ENCODE measurements around the gene DOK4.

Gene DOK4

DNA sequence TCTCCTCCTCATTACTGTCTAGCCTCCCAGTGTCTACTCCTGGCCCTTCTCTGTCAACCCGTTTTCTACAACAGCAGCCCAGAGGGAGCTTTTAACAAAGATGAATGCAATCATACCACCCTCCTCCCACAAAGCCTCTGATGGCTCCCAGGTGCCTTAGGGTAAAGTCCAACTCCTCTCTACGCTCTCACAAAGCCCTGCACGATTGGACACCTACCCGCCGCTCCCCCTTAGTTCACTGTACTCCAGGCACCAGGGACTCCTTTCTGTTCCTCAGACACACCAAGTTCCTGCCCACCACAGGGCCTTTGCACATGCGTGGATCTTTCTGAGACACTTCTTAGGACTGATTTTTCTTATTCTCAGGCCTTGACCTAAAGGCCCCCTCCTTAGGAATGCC, 32.6 kb upstream of the DOK4 start:
- DNase-seq (ENCODE audit: low spot score): no peak

DNA sequence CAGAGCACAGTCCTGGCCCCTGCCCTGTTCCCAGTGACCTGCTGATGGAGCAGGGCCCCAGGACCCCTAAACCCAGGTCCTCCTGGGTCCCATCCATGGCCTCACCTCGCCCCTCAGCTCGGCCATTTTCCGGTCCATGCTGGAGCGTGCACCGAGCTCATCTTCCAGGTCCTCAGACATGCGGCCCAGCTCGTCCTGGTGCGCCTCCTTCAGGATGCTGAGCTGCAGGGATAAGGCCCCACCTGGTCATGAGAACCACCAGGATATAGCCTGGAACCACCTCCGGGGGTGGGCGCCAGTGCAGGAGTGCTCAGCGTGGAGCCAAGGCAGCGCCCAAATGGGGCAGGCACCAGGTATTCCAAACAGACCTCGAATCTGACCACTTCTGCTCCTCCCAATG, 32.2 kb upstream of the DOK4 start:
- DNase-seq (ENCODE audit: low spot score): no peak

DNA sequence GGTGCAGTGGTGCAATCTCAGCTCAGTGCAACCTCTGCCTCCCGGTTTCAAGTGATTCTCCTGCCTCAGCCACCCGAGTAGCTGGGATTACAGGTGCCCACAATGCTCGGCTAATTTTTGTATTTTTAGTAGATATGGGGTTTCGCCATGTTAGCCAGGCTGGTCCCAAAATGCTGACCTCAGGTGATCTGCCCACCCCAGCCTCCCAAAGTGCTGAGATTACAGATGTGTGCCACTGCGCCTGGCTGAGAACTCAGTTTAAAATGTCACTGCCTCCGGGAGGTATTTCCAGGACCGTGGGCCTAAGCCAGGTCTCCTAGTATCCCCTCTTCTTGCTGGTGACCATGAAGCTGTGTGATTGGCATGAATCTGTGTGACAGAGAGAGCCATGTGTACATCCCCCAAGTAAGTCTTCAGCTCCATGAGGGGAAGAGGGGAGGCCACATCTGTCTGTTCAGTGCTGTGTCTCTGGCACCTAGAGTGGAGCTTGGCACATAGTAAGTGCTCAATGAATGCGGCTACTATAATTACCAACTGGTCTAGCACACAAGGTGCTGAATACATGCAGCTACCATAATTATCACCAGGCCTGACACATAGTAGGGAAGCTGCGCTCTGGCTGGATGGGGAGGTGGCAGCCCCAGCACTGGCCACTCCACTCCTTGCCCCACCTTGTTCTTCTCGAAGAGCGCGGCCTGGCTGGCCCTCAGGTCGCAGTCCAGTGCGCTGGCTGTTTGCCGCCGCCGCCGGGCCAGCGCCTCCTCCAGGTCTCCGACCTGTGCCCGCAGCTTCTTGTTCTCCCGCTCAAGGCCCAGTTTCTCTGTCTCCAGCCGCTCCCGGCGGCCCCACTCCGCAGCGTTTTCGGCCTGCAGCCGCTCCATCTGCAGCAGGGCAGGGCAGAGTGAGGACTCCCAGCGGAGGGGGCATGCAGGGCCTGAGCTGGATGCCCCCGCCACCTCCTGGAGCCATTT, 31.4 kb upstream of the DOK4 start:
- no peak for DNase-seq (ENCODE audit: low spot score)

DNA sequence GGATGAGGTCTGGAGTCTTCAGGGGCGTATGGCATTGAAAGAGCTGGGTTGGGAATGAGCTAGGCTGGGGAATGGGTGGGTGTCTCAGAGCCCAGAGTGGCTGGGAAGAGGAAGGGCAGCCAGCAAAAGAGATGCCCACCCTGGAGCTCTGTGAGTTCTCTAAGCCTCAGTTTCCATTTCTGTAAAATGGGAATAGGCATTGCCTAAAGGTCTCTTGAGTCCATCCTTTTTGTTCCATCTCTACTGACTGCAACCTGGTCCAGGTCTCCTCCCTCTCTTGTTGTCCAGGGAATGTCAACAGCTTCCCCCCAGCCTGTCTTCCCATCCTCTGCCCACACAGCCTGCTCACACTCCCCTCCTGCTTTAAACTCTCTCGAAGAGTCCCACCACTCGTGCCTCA, 30.5 kb upstream of the DOK4 start:
- no peak for DNase-seq (ENCODE audit: low spot score)

DNA sequence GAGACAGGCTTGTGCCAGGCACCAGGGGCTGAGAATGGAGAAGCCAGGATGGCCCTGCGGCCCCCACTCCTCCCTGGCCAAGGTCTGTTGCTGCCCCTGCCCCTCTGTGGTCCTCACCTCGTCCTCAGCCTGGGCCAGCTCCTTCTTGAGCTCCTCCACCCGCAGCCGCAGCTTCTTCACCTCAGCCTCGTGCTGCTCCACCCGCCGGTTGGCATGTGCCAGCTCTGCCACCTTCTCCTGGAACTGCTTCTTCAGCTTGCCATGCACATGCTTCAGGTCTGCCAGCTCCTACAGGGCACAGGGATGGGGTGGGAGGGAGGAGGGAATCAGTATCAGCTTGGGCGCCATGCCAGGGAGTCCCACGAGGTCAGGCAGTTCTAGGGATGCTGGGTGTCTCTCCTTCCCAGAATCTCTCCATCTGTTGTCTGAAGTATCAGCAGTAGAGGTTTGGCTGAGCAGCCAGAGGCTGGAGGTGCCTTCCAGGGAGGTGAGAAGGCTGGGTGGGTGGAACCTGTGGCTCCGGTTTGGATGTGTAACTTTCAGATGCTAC, 30.0 kb upstream of the DOK4 start:
- DNase-seq (ENCODE audit: low spot score): no peak

DNA sequence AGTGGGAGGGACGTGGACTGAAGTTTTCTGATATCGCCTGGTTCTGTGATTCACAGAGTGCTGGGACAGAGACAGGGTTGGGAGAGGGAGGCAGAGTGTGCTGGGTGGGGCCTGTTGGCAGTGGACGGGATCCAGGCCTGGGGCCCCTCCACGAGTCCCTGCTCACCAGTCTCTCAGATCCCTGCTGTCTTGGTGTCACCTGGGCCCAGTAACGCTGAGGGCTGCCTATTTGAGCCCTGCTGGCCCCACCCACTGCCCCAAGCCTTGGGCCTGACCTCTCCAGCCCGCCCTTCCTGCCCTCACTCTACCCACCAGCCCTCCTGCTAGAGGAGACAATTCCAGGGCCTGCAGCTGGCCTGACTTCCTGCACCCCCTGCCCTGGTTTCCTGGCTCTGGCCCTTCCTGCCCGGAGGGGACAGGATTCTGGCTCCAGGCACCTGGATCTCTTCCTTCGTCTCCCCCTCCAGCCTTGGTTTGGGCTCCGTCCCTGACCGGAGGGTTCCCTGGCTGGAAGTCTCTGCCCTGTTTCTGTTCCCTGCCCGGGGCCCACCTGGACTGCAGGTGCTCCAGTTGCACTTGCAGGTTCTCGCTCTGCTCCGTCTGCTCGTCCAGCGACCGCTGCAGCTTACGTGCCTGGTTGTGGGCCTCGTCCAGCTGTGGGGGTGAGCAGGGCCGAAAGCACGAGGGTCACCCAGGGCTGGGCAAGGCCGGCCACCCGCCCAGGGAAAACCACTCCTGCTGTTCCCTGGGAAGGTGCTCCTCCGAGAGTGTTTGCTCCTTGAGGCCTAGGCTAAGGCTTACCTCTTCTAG, 28.7 kb upstream of the DOK4 start:
- DNase-seq (ENCODE audit: low spot score): no peak

DNA sequence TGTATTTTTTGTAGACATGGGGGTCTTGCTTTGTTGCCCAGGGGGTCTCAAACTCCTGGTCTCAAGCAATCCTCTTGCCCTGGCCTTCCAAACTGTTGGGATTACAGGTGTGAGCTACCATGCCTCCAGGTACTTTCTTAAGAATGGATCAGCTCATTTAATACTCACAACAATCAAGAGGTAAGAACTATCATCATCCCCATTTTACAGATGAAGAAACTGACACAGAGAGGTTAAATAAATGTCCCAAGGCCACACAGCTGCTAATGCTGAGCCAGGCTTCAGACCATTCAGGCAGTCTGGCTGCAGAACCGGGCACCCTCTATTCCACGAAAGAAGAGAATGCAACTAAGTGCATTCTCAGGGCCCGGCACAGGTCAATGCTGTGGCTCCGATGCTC, 28.1 kb upstream of the DOK4 start:
- no peak for DNase-seq (ENCODE audit: low spot score)

DNA sequence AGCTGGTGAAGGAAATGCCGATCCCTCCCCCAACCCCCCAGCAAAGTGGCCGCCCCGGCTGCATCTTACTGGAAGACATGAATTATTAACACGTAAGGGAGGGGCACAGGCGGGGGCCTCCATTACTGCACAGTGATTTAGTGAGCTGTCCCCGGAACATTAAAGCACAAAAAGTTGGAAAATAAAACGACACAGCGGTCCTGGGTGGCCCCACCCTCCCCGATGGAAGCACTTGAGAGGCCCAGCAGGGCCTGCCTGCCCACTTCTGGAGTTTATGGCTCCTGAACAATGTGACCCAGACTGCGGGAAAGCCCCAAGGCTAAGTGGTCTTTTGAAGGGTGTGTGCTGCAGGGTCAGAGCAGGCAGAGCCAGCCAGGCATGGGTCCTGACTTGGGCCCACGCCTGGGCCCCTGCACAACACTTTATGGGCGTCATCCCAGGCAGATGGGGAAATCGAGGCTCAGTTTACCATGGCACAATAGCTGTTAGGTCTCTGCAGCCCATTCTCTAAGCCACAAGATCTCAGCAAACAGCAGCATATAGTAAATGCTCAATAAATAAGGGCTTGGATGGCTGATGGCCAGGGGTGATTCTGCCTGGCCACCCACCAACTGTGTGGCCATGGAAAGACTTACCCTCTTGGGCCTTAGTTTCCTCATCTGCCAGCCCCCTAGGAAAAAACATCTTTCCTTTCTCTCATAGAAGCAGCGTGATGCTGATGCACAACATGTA, 27.2 kb upstream of the DOK4 start:
- DNase-seq (ENCODE audit: low spot score): no peak

DNA sequence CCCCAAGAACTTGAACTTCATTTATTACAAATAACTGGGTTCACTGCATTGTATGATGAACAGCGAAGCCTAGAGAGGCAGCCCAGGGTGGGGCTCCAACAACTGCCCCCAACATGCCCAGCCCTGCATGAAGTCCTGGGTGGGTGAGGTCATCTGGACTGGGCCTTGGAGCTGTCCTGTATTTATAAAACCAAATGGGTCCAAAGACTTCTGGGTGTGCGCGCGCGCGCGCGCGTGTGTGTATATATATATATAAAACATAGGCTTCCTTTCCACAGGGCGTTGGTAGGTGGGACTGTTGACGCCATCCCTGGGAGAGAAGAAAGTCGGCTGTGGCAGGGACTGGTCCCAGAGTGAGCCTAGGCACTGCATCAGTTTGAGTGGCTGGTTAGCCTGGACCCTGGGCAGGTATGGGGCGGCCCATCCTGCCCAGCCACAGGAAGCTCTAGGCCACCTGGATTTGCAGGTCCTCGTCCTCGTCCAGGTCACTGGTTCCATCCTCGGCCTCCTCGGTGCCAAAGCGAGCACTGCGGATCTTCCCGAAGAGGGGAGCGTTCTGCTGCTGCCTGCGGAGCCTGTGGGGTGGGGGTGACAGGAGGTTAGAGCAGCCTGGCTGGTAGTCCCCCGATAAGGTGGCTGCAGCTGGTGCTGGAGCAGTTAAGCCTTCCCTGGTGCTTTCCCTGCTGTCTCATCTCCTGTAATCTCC, 26.2 kb upstream of the DOK4 start:
- no peak for DNase-seq (ENCODE audit: low spot score)

DNA sequence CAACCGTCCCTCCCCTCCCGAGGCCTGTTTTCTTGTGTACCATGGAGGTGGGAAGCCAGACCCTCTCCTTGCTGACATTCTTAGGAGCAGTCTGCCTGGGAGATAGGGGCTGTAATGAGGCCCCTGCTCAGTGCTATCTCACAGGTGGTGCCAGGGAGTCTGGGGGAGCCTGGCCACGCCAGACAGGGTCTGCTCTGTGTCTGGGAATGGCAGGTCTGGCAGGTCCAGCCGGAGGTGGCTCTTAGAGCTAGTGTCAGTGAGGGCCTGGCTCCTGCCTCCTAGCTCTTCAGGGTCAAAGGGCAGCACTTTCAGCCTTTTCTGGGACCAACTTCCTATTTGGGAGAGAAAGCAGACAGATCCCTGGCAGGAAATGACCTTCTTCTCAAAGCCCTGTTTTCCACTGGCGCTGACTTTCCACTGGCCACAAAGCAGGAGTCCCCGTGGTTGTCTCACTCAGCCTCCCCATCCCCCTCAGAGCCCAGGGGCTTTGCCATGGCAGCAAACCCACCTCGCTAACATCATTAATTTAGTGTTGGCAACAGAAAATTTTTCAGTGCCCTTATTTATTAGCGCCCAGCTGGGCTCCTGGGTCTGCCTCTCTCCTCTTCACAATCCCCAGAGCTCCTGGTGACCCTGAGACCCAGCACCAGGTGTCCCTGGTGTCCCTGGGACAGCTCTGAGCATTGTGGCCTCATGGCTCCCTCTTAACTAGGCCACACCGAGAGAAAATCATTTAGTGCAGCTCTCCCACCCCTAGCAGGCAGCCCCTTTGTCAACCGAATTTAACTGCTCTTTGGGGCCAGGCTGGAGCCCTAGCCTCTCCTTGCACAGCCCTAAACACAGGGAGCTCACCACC, 24.0 kb upstream of the DOK4 start:
- no peak for DNase-seq (ENCODE audit: low spot score)

DNA sequence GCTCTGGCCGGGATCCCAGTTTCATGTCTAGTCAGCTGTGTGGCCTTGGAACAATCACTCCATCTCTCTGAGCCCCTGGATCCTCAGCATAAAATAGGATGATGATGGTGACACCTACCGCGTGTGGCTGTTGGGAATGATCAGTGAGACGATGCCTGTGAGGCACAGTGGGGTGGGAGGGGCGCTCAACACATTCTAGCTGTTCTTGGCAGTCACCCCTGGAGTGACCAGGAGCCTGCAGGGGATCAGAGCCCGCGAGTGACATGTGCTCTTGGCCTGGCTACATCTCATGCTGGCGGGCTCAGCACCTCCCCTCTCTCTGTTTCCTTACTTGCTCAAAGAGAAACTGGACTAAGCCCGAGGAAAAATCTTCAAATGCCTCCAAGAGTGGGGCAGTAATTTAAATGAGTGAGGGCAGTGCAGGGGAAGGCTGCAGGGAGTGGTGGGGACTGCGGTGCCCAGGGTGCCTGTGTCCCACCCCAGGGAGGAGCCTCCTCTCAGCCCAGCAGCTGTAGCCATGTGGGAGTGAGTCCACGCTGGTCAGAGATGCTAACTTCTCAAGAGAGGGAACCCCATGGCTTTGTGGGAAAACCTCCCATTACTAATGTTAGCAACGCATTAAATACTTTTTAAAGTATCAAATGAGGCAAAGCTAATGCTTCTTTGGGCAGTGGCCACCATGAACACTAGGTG, 23.1 kb upstream of the DOK4 start:
- DNase-seq (ENCODE audit: low spot score): no peak

DNA sequence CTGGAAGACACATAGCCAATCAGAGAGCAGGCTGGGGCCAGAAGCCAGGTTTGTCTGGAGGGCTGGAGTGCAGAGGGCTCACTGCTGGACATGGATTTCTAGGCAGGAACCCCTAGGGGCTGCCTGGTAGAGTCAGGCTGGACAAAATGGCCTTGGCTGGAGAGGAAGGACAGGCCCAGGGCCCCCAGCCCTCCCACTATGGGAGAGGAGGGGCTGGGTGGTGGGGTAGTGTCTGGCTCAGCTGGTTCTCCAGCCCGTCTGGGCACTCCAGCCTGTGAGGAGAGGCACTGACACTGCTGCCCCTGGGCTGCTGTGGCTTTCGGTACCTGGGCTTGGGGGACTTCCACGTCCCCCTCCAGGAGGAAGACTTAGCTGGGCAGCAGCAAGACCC, 21.7 kb upstream of the DOK4 start:
- no peak for DNase-seq (ENCODE audit: low spot score)

DNA sequence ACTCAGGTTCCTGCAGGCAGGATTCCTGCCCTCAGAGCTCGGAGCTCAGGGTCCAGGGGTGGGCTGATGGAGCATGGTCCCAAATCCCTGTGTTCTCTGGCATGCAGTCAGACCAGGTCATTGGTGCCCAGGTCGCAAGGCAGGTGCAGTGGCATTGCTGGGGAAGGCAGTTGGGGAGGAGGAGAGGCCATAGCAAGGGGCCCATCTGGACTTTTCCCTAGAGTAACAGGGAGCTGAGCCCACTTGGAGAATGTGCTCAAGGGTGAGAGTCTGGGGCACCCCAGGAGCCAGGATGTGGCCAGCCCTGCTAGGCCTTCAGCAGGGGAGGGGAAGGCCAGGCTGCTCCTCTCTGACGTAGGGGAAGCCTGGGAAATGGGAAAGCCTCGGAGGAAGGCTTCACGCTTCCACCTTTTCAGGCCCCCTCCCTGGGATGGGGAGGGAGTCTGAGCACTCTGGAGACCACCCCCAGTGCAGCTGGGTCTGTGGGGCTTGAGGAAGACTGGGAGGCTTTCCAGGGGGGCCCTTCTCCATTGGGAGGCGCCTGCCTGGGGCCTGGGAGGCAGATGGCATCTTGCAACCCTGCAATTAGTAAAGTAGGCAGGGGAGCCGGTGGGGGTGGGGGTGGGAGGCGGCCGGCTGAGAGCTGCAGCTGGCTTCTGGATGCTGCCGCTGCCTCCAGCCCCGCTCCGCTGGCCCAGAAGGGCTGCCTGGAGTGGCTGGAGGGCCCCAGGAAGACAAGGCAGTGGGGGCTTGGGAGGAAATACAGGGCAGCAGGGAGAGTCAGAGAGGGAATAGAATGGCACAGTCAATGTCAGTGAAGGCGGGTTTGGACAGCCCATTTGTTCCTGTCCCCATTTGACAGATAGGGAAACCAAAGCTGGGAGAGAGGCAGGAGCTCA, 21.1 kb upstream of the DOK4 start:
- no peak for DNase-seq (ENCODE audit: low spot score)

DNA sequence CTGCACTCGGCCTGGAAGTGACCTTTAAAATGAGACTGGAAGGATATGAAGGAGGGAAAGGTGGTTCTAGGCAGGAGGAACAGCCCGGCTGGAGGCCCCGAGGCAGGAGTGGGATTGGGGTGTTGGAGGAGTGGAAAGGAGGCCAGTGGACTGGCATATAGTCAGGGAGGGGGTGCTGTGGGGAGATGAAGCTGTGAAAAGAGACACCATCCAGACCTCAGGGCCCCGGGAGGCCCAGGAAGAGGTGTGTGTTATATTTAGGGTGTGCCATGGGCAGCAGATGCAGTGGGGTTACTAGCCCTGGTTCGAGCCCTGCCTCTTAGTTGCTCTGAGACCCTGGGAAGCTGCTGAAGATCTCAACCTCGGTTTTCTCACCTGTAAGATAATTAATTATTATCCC, 18.9 kb upstream of the DOK4 start:
- no peak for DNase-seq (ENCODE audit: low spot score)

DNA sequence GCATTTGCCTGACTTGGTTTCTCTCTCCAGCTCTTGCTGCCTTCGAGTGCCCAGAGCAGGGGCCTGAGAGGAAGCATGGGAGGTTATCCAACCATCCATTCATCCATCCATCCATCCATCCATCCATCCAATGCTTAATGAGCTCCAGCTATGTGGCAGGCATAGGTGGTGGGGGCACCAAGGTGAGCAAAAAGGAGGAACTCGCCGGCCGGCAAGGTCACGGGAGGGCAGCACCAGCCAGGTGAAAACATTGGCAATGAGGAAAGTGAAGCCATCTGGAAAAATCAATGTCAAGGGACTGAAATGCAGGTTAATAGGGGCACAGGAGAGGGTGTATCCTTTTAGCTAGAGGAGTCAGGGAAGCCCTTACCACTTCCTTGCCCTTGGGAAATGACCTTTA, 18.2 kb upstream of the DOK4 start:
- no peak for DNase-seq (ENCODE audit: low spot score)

DNA sequence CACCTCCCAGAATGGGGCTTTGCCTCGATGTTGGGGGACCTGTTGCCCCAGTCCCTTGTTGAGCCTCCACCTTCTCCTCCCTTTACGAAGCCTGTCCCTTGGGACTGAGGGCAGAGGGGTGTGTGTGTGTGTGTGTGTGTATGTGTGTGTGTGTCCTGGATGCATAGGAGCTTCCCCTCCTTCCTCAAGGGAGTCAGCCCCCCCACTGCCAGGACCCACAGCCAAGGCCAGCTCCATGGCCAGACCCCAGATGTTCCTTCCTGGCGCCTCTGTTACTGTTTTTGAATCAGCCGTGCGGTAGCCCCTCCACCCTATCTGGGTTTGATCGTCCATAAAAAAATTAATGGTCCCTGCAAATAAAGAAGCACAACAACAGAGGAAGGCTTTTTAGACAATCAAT, 17.7 kb upstream of the DOK4 start:
- no peak for DNase-seq (ENCODE audit: low spot score)

DNA sequence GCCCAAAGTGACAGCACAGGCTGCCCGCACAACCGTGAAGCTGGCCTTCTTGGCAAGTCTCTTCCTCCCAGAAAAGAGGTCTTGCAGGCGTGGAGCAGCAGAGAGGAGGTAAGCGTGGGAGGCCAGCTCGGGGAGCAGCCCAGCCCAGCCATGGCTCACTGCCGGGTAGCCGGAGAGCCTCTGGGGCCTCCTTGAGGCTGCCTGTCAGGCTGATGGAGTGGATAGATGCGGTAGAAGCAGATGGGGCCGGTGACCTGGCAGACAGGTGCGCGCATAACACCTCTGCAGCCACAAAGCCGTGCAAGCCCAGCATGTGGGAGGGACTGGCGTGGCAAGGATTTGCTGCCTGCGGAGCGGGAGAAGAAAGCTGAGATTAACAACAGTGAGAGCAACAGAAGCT, 17.1 kb upstream of the DOK4 start:
- DNase-seq (ENCODE audit: low spot score): no peak

DNA sequence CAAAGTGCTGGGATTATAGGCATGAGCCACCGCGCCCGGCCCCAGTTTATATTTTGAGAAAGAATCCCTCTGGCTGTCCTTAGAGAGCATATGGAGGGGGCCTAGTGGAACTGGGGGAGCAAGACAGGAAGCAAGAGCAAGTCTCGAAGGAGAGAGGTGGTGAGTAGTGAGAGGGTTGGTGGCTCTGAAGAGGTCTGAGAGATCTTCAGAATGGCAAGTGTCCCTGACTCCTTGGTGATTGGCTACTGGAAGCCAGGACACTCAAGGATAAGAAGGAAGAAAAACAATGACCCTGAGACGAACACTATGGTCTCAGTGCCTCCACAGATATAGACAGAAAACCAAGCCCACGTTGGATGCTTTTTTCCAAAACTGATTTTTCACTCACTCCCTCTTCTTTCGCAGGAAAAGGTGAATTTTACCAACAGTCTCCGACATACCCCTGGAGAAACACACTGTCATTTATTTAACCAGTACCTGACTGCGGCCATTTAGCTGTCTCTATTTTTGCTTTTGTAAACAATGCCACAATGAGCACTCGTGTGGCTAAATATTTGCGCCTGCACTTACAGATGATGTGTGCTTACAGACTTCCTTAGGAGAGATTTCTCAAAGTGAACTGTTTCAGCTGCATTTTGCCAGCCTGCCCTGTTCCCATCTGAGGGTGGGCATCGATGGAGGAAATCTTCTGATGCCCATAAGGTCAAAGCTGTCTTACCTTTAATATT, 15.9 kb upstream of the DOK4 start:
- no peak for DNase-seq (ENCODE audit: low spot score)
